K562 (cell line): Measurements from ENCODE around the gene DLAT.

ENCODE experiments used
- CREB1 ChIP-seq, 2 experiments: sonication (generic) in 1 of 2; formaldehyde crosslinking in 1 of 2; IDR thresholded peaks; 2 replicates each; pipeline versions ENCODE4 v1.6.1 to v1.8.0; 2012 to 2022; ENCODE audit warnings: inconsistent platforms in 1 of 2, mild to moderate bottlenecking in 1 of 2, missing genetic modification reagents in 1 of 2, moderate library complexity in 1 of 2
- KDM1A ChIP-seq, 2 experiments: fragments of 450-650 bp; IDR thresholded peaks; 2 replicates each; pipeline ENCODE4 v1.6.1; 2016; ENCODE audit warnings: mild to moderate bottlenecking in 2 of 2
- POLR2AphosphoS5 ChIP-seq: IDR thresholded peaks from 2 replicates; pipeline ENCODE4 v1.6.1; 2011; ENCODE audit warnings: mild to moderate bottlenecking, low read depth, low read length, moderate library complexity; ENCODE audit not compliant: control insufficient read depth, insufficient read depth
- ZBTB8A ChIP-seq: fragments of 450-650 bp; IDR thresholded peaks from 2 replicates; pipeline ENCODE4 v1.6.1; 2018; ENCODE audit warnings: mild to moderate bottlenecking, moderate library complexity; ENCODE audit not compliant: partially characterized antibody

DNA sequence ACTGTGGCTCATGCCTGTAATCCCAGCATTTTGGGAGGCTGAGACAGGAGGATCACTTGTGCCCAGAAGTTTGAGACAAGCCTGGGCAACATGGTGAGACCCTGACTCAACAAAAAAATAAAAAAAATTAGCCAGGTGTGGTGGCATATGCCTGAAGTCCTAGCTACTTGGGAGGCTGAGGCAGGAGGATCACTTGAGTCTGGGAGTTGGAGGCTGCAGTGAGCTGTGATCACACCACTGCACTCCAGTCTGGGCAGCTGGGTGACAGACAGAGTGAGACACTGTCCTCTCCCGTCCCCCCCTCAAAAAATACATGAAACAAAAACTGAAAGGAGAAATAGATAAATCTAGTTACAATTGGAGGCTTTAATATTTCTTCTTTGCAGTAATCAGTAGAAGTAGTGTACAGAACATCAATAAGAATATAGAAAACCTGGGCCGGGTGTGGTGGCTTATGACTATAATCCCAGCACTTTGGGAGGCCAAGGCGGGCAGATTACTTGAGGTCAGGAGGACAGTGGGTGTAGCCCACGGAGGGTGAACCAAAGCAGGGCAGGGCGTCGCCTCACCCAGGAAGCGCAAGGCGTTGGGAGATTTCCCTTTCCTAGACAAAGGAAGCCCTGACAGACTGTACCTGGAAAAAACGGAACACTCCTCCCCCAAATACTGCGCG lies 19.6 kb upstream of the DLAT start:
- TF ChIP-seq ZBTB8A (no peak), POLR2AphosphoS5 (no peak), CREB1 (IDR thresholded peaks at IDR 0.05) (no peak), CREB1 (CRISPR knock-in tag; IDR thresholded peaks at IDR 0.05) (no peak), KDM1A (IDR thresholded peaks at IDR 0.05) (no peak)
